SK-N-SH treated with all-trans-retinoic acid at 6 μM for 48 hours (cell line): Measurements from ENCODE around the gene EEFSEC.

Source experiments
- ATAC-seq: fragments of 200-7000 bp; cut with Tn5 transposase; 3 replicates; pipeline ENCODE4 v1.9.1; 2020; ENCODE audit warnings: mild to moderate bottlenecking, moderate library complexity
- ARNTL ChIP-seq: fragments of 450-650 bp; formaldehyde crosslinking; IDR thresholded peaks from 2 replicates; pipeline ENCODE4 v1.5.0; 2020; ENCODE audit warnings: low read depth, mild to moderate bottlenecking, moderate library complexity, borderline replicate concordance
- BACH2 ChIP-seq: fragments of 250-450 bp; sonication (Bioruptor Pico); IDR thresholded peaks from 2 replicates; pipeline ENCODE4 v1.9.0; 2021; ENCODE audit warnings: mild to moderate bottlenecking, borderline replicate concordance
- CREB5 ChIP-seq: fragments of 250-450 bp; sonication (Bioruptor Pico); IDR thresholded peaks from 2 replicates; pipeline ENCODE4 v1.5.1; 2020; ENCODE audit warnings: low read depth, mild to moderate bottlenecking, moderate library complexity
- CSDC2 ChIP-seq: fragments of 250-450 bp; sonication (Bioruptor Pico); IDR thresholded peaks from 2 replicates; pipeline ENCODE4 v1.5.0; 2020; ENCODE audit warnings: mild to moderate bottlenecking, moderate library complexity
- ESRRG ChIP-seq: fragments of 250-450 bp; sonication (Bioruptor Pico); IDR thresholded peaks from 2 replicates; pipeline ENCODE4 v1.6.1; 2021; ENCODE audit warnings: mild to moderate bottlenecking
- GLIS3 ChIP-seq: fragments of 250-450 bp; sonication (Bioruptor Pico); IDR thresholded peaks from 2 replicates; pipeline ENCODE4 v1.5.0; 2020; ENCODE audit warnings: mild to moderate bottlenecking, moderate library complexity
- ISL1 ChIP-seq: fragments of 250-450 bp; sonication (Bioruptor Pico); IDR thresholded peaks from 2 replicates; pipeline ENCODE4 v2.1.2; 2022; ENCODE audit warnings: mild to moderate bottlenecking, moderate library complexity
- OSR1 ChIP-seq: fragments of 250-450 bp; sonication (Bioruptor Pico); IDR thresholded peaks from 2 replicates; pipeline ENCODE4 v1.8.0; 2022; ENCODE audit warnings: moderate library complexity, mild to moderate bottlenecking, inconsistent platforms
- PATZ1 ChIP-seq: fragments of 250-450 bp; sonication (Bioruptor Pico); IDR thresholded peaks from 2 replicates; pipeline ENCODE4 v1.8.0; 2020; ENCODE audit warnings: mild to moderate bottlenecking, moderate library complexity, borderline replicate concordance
- POU6F1 ChIP-seq: fragments of 250-450 bp; sonication (Bioruptor Pico); IDR thresholded peaks from 2 replicates; pipeline ENCODE4 v1.8.0; 2021; ENCODE audit warnings: low read depth, mild to moderate bottlenecking, moderate library complexity, borderline replicate concordance
- RARB ChIP-seq: fragments of 250-450 bp; sonication (Bioruptor Pico); IDR thresholded peaks from 2 replicates; pipeline ENCODE4 v1.8.0; 2021; ENCODE audit warnings: mild to moderate bottlenecking, moderate library complexity
- SNAI2 ChIP-seq: fragments of 250-450 bp; sonication (Bioruptor Pico); IDR thresholded peaks from 2 replicates; pipeline ENCODE4 v1.5.0; 2020; ENCODE audit warnings: mild to moderate bottlenecking, moderate library complexity
- TCF4 ChIP-seq: fragments of 250-450 bp; sonication (Bioruptor Pico); IDR thresholded peaks from 2 replicates; pipeline ENCODE4 v1.8.0; 2021; ENCODE audit warnings: mild to moderate bottlenecking, moderate library complexity, borderline replicate concordance
- TOX ChIP-seq: fragments of 250-450 bp; sonication (Bioruptor Pico); IDR thresholded peaks from 2 replicates; pipeline ENCODE4 v1.8.0; 2021; ENCODE audit warnings: mild to moderate bottlenecking, moderate library complexity, borderline replicate concordance
- ZC3H10 ChIP-seq: fragments of 250-450 bp; sonication (Bioruptor Pico); IDR thresholded peaks from 2 replicates; pipeline ENCODE4 v1.5.1; 2021; ENCODE audit warnings: mild to moderate bottlenecking, moderate library complexity
- ZFP3 ChIP-seq: fragments of 250-450 bp; sonication (Bioruptor Pico); IDR thresholded peaks from 2 replicates; pipeline ENCODE4 v1.5.0; 2020; ENCODE audit warnings: mild to moderate bottlenecking, moderate library complexity
- ZFP30 ChIP-seq: fragments of 450-650 bp; formaldehyde crosslinking; IDR thresholded peaks from 2 replicates; pipeline ENCODE4 v1.5.0; 2022; ENCODE audit warnings: mild to moderate bottlenecking, moderate library complexity
- ZNF565 ChIP-seq: fragments of 450-650 bp; formaldehyde crosslinking; conservative IDR thresholded peaks from 2 replicates; pipeline ENCODE4 v1.5.0; 2020; ENCODE audit warnings: low read depth, mild to moderate bottlenecking, moderate library complexity
- ZNF70 ChIP-seq: fragments of 450-650 bp; formaldehyde crosslinking; IDR thresholded peaks from 2 replicates; pipeline ENCODE4 v1.5.0; 2020; ENCODE audit warnings: mild to moderate bottlenecking, moderate library complexity
- ZNF8 ChIP-seq: fragments of 450-650 bp; formaldehyde crosslinking; IDR thresholded peaks from 2 replicates; pipeline ENCODE4 v1.5.0; 2020; ENCODE audit warnings: mild to moderate bottlenecking, moderate library complexity
- TF ChIP-seq, protein P1 (sequence below): fragments of 250-450 bp; sonication (Bioruptor Pico); IDR thresholded peaks from 2 replicates; pipeline ENCODE4 v1.5.0; 2020; ENCODE audit warnings: mild to moderate bottlenecking, moderate library complexity
- TF ChIP-seq, protein P2 (sequence below): fragments of 250-450 bp; sonication (Bioruptor Pico); IDR thresholded peaks from 2 replicates; pipeline ENCODE4 v1.5.1; 2021; ENCODE audit warnings: mild to moderate bottlenecking, moderate library complexity

EEFSEC gene

DNA sequence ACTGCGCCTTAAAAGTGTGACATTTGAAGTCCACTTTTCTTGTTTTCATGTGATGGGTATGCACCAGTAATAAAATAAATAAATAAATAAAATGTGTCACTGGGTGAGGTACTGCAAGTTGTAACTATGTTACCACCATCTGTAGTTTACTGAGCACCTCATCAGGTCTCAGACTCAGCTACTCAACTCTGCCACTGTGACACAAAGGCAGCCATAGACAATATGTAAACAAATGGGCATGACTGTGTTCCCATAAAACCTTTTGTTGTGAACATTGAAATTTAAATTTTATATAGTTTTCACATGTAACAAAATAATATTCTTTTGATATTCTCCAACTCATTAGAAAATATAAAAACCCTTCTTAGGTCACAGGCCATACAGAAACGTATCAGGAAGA is 193.3 kb downstream of the EEFSEC start:
- ATAC-seq, result no peak
- TF ChIP-seq ZNF70 (CRISPR knock-in tag), result no peak
- no peak for TF ChIP-seq ZNF565 (CRISPR knock-in tag)
- no peak for TF ChIP-seq ZC3H10
- TF ChIP-seq GLIS3, result no peak
- TF ChIP-seq ISL1 (CRISPR knock-in tag), result no peak
- no peak for TF ChIP-seq SNAI2 (CRISPR knock-in tag)
- no peak for TF ChIP-seq CSDC2 (CRISPR knock-in tag)
- no peak for TF ChIP-seq OSR1 (CRISPR knock-in tag)
- no peak for TF ChIP-seq ZNF8 (CRISPR knock-in tag)
- TF ChIP-seq ZFP3 (CRISPR knock-in tag), result no peak
- TF ChIP-seq PATZ1 (CRISPR knock-in tag), result no peak
- TF ChIP-seq, protein P1, sequence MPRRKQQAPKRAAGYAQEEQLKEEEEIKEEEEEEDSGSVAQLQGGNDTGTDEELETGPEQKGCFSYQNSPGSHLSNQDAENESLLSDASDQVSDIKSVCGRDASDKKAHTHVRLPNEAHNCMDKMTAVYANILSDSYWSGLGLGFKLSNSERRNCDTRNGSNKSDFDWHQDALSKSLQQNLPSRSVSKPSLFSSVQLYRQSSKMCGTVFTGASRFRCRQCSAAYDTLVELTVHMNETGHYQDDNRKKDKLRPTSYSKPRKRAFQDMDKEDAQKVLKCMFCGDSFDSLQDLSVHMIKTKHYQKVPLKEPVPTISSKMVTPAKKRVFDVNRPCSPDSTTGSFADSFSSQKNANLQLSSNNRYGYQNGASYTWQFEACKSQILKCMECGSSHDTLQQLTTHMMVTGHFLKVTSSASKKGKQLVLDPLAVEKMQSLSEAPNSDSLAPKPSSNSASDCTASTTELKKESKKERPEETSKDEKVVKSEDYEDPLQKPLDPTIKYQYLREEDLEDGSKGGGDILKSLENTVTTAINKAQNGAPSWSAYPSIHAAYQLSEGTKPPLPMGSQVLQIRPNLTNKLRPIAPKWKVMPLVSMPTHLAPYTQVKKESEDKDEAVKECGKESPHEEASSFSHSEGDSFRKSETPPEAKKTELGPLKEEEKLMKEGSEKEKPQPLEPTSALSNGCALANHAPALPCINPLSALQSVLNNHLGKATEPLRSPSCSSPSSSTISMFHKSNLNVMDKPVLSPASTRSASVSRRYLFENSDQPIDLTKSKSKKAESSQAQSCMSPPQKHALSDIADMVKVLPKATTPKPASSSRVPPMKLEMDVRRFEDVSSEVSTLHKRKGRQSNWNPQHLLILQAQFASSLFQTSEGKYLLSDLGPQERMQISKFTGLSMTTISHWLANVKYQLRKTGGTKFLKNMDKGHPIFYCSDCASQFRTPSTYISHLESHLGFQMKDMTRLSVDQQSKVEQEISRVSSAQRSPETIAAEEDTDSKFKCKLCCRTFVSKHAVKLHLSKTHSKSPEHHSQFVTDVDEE (CRISPR knock-in tag), result no peak
- no peak for TF ChIP-seq POU6F1 (CRISPR knock-in tag)
- TF ChIP-seq CREB5, result no peak
- TF ChIP-seq BACH2 (CRISPR knock-in tag), result no peak
- TF ChIP-seq, protein P2, sequence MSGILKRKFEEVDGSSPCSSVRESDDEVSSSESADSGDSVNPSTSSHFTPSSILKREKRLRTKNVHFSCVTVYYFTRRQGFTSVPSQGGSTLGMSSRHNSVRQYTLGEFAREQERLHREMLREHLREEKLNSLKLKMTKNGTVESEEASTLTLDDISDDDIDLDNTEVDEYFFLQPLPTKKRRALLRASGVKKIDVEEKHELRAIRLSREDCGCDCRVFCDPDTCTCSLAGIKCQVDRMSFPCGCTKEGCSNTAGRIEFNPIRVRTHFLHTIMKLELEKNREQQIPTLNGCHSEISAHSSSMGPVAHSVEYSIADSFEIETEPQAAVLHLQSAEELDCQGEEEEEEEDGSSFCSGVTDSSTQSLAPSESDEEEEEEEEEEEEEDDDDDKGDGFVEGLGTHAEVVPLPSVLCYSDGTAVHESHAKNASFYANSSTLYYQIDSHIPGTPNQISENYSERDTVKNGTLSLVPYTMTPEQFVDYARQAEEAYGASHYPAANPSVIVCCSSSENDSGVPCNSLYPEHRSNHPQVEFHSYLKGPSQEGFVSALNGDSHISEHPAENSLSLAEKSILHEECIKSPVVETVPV (CRISPR knock-in tag), result no peak
- no peak for TF ChIP-seq TOX (CRISPR knock-in tag)
- TF ChIP-seq ZFP30 (CRISPR knock-in tag), result no peak
- TF ChIP-seq ARNTL (CRISPR knock-in tag), result no peak

DNA sequence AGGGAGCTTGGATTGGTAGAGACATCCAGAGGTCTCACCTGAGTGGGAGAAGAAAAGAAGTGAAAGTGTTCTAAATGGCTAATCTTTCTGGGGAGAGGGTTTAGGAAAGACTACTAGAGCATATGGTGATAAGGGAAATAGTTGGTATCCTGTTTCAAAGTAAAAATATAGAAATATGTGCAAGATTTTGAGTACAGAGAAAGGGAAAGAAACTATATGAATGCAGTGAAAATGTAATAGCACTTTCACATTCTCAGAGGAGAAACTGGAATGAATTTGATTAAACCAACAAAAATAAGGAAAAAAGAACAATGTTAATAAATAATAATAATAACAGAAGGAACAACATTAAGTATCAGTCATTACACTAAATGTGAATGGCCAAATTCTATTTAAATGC is 194.0 kb downstream of the EEFSEC start:
- ATAC-seq, result no peak
- TF ChIP-seq TCF4 (CRISPR knock-in tag) (no peak), ESRRG (no peak), ISL1 (CRISPR knock-in tag) (no peak), ZNF8 (CRISPR knock-in tag) (no peak), RARB (CRISPR knock-in tag) (no peak), CREB5 (no peak), TOX (CRISPR knock-in tag) (no peak), POU6F1 (CRISPR knock-in tag) (no peak), SNAI2 (CRISPR knock-in tag) (no peak), ZFP30 (CRISPR knock-in tag) (no peak), ZNF565 (CRISPR knock-in tag) (no peak), OSR1 (CRISPR knock-in tag) (no peak)
- TF ChIP-seq, protein P2 (CRISPR knock-in tag), result no peak
- TF ChIP-seq, protein P1 (CRISPR knock-in tag), result no peak
